ENCODE data around the gene CCR3. TPM values are rescaled to one million over a fixed set of nuclear protein-coding genes. Genes with fewer than 3 reads are reported as not detected.

The CCR3 gene
- total and polyA plus RNA-seq, 9 of the 15 experiments (the other 6 are each of a cell fraction or from before 2014, with no cell fraction given) = not detected

DNA sequence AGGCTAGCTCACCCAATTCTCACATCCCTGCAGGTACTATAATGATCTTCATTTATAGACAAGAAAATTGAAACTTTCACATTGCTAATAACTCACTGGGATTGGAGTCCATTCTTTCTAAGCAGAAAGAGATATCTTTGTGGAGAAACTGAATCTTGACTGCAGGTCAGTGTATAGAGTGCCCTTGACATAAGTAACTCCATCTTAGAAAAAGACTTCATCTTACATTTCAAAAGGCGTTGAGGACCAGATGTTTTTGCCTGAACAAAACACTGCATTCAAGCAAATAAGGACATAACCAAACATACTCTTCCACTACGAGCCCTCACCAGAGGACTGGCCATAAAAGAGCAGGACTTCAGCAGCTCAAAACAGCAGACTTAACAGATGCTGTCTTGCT is 6.8 kb upstream of the CCR3 start (continued):
- TF ChIP-seq, protein P1, sequence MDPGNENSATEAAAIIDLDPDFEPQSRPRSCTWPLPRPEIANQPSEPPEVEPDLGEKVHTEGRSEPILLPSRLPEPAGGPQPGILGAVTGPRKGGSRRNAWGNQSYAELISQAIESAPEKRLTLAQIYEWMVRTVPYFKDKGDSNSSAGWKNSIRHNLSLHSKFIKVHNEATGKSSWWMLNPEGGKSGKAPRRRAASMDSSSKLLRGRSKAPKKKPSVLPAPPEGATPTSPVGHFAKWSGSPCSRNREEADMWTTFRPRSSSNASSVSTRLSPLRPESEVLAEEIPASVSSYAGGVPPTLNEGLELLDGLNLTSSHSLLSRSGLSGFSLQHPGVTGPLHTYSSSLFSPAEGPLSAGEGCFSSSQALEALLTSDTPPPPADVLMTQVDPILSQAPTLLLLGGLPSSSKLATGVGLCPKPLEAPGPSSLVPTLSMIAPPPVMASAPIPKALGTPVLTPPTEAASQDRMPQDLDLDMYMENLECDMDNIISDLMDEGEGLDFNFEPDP (CRISPR knock-in tag; IDR thresholded peaks at IDR 0.05) = peak; percentile 39; the same call in 1 of the 2 replicates
- TF ChIP-seq ZNF561 (CRISPR knock-in tag; conservative IDR thresholded peaks at IDR 0.05) = 0 out of 2 replicates have a peak, but pooled peaks have one; percentile 53
- TF ChIP-seq ZNF175 (CRISPR knock-in tag; IDR thresholded peaks at IDR 0.05; ENCODE audit: low read depth) = peak; percentile 44
- TF ChIP-seq MTA2 (IDR thresholded peaks at IDR 0.05; ENCODE audit: low read depth) = no peak
- TF ChIP-seq, protein P2, sequence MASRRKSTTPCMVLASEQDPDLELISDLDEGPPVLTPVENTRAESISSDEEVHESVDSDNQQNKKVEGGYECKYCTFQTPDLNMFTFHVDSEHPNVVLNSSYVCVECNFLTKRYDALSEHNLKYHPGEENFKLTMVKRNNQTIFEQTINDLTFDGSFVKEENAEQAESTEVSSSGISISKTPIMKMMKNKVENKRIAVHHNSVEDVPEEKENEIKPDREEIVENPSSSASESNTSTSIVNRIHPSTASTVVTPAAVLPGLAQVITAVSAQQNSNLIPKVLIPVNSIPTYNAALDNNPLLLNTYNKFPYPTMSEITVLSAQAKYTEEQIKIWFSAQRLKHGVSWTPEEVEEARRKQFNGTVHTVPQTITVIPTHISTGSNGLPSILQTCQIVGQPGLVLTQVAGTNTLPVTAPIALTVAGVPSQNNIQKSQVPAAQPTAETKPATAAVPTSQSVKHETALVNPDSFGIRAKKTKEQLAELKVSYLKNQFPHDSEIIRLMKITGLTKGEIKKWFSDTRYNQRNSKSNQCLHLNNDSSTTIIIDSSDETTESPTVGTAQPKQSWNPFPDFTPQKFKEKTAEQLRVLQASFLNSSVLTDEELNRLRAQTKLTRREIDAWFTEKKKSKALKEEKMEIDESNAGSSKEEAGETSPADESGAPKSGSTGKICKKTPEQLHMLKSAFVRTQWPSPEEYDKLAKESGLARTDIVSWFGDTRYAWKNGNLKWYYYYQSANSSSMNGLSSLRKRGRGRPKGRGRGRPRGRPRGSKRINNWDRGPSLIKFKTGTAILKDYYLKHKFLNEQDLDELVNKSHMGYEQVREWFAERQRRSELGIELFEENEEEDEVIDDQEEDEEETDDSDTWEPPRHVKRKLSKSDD (conservative IDR thresholded peaks at IDR 0.05; ENCODE audit: low read length) = no peak
- TF ChIP-seq, protein P3, sequence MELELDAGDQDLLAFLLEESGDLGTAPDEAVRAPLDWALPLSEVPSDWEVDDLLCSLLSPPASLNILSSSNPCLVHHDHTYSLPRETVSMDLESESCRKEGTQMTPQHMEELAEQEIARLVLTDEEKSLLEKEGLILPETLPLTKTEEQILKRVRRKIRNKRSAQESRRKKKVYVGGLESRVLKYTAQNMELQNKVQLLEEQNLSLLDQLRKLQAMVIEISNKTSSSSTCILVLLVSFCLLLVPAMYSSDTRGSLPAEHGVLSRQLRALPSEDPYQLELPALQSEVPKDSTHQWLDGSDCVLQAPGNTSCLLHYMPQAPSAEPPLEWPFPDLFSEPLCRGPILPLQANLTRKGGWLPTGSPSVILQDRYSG (tag; conservative IDR thresholded peaks at IDR 0.05; ENCODE audit: low read depth) = peak; percentile 63; the same call in 1 of the 2 replicates
- peak; percentile 82; the same call in 1 of the 2 replicates for TF ChIP-seq SMAD3 (CRISPR knock-in tag; conservative IDR thresholded peaks at IDR 0.05)
- TF ChIP-seq, protein P4, sequence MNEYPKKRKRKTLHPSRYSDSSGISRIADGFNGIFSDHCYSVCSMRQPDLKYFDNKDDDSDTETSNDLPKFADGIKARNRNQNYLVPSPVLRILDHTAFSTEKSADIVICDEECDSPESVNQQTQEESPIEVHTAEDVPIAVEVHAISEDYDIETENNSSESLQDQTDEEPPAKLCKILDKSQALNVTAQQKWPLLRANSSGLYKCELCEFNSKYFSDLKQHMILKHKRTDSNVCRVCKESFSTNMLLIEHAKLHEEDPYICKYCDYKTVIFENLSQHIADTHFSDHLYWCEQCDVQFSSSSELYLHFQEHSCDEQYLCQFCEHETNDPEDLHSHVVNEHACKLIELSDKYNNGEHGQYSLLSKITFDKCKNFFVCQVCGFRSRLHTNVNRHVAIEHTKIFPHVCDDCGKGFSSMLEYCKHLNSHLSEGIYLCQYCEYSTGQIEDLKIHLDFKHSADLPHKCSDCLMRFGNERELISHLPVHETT (CRISPR knock-in tag; conservative IDR thresholded peaks at IDR 0.05 in 1 of 2, IDR thresholded peaks at IDR 0.05 in 1 of 2) = peak in 1 of 2 experiments; percentile 80; a peak in 2 of 4 replicates
- TF ChIP-seq, protein P5, sequence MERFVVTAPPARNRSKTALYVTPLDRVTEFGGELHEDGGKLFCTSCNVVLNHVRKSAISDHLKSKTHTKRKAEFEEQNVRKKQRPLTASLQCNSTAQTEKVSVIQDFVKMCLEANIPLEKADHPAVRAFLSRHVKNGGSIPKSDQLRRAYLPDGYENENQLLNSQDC (CRISPR knock-in tag; IDR thresholded peaks at IDR 0.05) = no peak
- TF ChIP-seq, protein P6, sequence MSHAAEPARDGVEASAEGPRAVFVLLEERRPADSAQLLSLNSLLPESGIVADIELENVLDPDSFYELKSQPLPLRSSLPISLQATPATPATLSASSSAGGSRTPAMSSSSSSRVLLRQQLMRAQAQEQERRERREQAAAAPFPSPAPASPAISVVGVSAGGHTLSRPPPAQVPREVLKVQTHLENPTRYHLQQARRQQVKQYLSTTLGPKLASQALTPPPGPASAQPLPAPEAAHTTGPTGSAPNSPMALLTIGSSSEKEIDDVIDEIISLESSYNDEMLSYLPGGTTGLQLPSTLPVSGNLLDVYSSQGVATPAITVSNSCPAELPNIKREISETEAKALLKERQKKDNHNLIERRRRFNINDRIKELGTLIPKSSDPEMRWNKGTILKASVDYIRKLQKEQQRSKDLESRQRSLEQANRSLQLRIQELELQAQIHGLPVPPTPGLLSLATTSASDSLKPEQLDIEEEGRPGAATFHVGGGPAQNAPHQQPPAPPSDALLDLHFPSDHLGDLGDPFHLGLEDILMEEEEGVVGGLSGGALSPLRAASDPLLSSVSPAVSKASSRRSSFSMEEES (CRISPR knock-in tag; IDR thresholded peaks at IDR 0.05) = peak; percentile 21
- TF ChIP-seq MAZ (CRISPR knock-in tag; conservative IDR thresholded peaks at IDR 0.05 in 1 of 2, IDR thresholded peaks at IDR 0.05 in 1 of 2) = peak in 1 of 2 experiments; percentile 72; a peak in 2 of 4 replicates
- TF ChIP-seq, protein P7, sequence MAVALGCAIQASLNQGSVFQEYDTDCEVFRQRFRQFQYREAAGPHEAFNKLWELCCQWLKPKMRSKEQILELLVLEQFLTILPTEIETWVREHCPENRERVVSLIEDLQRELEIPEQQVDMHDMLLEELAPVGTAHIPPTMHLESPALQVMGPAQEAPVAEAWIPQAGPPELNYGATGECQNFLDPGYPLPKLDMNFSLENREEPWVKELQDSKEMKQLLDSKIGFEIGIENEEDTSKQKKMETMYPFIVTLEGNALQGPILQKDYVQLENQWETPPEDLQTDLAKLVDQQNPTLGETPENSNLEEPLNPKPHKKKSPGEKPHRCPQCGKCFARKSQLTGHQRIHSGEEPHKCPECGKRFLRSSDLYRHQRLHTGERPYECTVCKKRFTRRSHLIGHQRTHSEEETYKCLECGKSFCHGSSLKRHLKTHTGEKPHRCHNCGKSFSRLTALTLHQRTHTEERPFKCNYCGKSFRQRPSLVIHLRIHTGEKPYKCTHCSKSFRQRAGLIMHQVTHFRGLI (CRISPR knock-in tag; IDR thresholded peaks at IDR 0.05) = peak; percentile 84

Data from K562 (cell line).